Stimulated activated naive CD8-positive, alpha-beta T cell treated with anti-CD3 and anti-CD28 coated beads, Interleukin-15, amount 100 ng/mL, for 72 hours (primary cell): ENCODE data around the gene LCP1.

Experiments
- ATAC-seq: fragments of 150-1000 bp; cut with Tn5 transposase; 2 replicates; pipeline ENCODE4 v1.10.0; 2021; ENCODE audit warnings: mild to moderate bottlenecking, moderate library complexity
- DNase-seq, 2 donors: peaks; one replicate each; pipeline ENCODE4 v3.0.0; 2021 to 2022
- H3K27ac Mint-ChIP-seq, 2 donors: one replicate each; pipeline ENCODE4 v1.8.0; 2022; ENCODE audit warnings: mild to moderate bottlenecking in 2 of 2, mixed read lengths in 2 of 2, moderate library complexity in 2 of 2
- H3K27me3 Mint-ChIP-seq: one replicate; pipeline ENCODE4 v1.8.0; 2022; ENCODE audit warnings: mixed read lengths
- H3K4me1 Mint-ChIP-seq: one replicate; pipeline ENCODE4 v1.8.0; 2022; ENCODE audit warnings: mild to moderate bottlenecking, mixed read lengths
- H3K4me3 Mint-ChIP-seq, 2 donors: one replicate each; pipeline ENCODE4 v1.8.0; 2022; ENCODE audit warnings: mild to moderate bottlenecking in 2 of 2, mixed read lengths in 2 of 2, moderate library complexity in 1 of 2
- H3K9me3 Mint-ChIP-seq, 2 donors: one replicate each; pipeline ENCODE4 v1.8.0; 2022; ENCODE audit warnings: mixed read lengths in 2 of 2

LCP1 gene

GRCh38 chr13:46131705-46132104, 50.3 kb downstream of the LCP1 start:
- DNase-seq (no peak), ATAC-seq (no peak)
- H3K4me1 Mint-ChIP-seq = peaks cover 33% of the 10 kb centered on the region
- H3K4me3 Mint-ChIP-seq = no peak overlapping the region
- H3K27ac Mint-ChIP-seq = peak overlapping the region in 1 of 2 donors; percentile 5
- H3K9me3 Mint-ChIP-seq = no peaks in the 10 kb centered on the region
- no peaks in the 10 kb centered on the region for H3K27me3 Mint-ChIP-seq

GRCh38 chr13:46129955-46130618, 51.9 kb downstream of the LCP1 start:
- Mint-ChIP-seq H3K27me3 (no peaks in the 10 kb centered on the region), H3K9me3 (no peaks in the 10 kb centered on the region), H3K4me1 (peaks cover 38% of the 10 kb centered on the region), H3K27ac (peak overlapping the region in 1 of 2 donors; percentile 14), H3K4me3 (no peak overlapping the region)
- no peak for DNase-seq
- ATAC-seq = no peak

- Mint-ChIP-seq H3K27me3 (no peaks in the 10 kb centered on the region), H3K9me3 (no peaks in the 10 kb centered on the region), H3K4me3 (no peak overlapping the region), H3K27ac (no peak overlapping the region), H3K4me1 (peaks cover 48% of the 10 kb centered on the region)
- DNase-seq = no peak
- ATAC-seq = no peak
Observed at GRCh38 chr13:46129124-46129523, 52.9 kb downstream of the LCP1 start.

GRCh38 chr13:46127358-46128023, 54.5 kb downstream of the LCP1 start:
- Mint-ChIP-seq H3K27me3 (no peaks in the 10 kb centered on the region), H3K27ac (peak overlapping the region in 1 of 2 donors; percentile 43), H3K4me1 (peaks cover 44% of the 10 kb centered on the region)

GRCh38 chr13:46126552-46127357, 55.2 kb downstream of the LCP1 start:
- Mint-ChIP-seq H3K27ac (peak overlapping the region in 1 of 2 donors; percentile 49), H3K9me3 (no peaks in the 10 kb centered on the region), H3K4me3 (no peak overlapping the region), H3K27me3 (no peaks in the 10 kb centered on the region), H3K4me1 (peaks cover 46% of the 10 kb centered on the region)
- ATAC-seq (peak; percentile 84), DNase-seq (peak; percentile 64 to 66)

More at GRCh38 chr13:46127358-46128023, 54.5 kb downstream of the LCP1 start:
- no peak for DNase-seq
- H3K9me3 Mint-ChIP-seq = no peaks in the 10 kb centered on the region
- no peak for ATAC-seq
- no peak overlapping the region for H3K4me3 Mint-ChIP-seq

GRCh38 chr13:46126056-46126455, 55.9 kb downstream of the LCP1 start:
- no peaks in the 10 kb centered on the region for H3K27me3 Mint-ChIP-seq
- ATAC-seq = no peak
- peaks cover 49% of the 10 kb centered on the region for H3K4me1 Mint-ChIP-seq
- no peaks in the 10 kb centered on the region for H3K9me3 Mint-ChIP-seq
- DNase-seq = no peak
- H3K27ac Mint-ChIP-seq = peak overlapping the region in 1 of 2 donors; percentile 14
- H3K4me3 Mint-ChIP-seq = no peak overlapping the region

- Mint-ChIP-seq H3K27ac (peak overlapping the region; percentile 36), H3K9me3 (no peaks in the 10 kb centered on the region), H3K4me3 (peak overlapping the region in 1 of 2 donors; percentile 32), H3K27me3 (no peaks in the 10 kb centered on the region), H3K4me1 (peaks cover 49% of the 10 kb centered on the region)
- ATAC-seq (no peak), DNase-seq (no peak)
Observed at GRCh38 chr13:46124967-46125933, 56.7 kb downstream of the LCP1 start.

- Mint-ChIP-seq H3K4me3 (no peak overlapping the region), H3K4me1 (peaks cover 53% of the 10 kb centered on the region), H3K27ac (peak overlapping the region in 1 of 2 donors; percentile 31), H3K9me3 (no peaks in the 10 kb centered on the region), H3K27me3 (no peaks in the 10 kb centered on the region)
- ATAC-seq = peak; percentile 29
- peak in 1 of 2 donors; percentile 33 for DNase-seq
Observed at GRCh38 chr13:46124531-46124966, 57.4 kb downstream of the LCP1 start.

- H3K27ac Mint-ChIP-seq = peak overlapping the region in 1 of 2 donors; percentile 45
- no peak for DNase-seq
Observed at GRCh38 chr13:46122304-46122703, 59.7 kb downstream of the LCP1 start.

GRCh38 chr13:46121597-46122163, 60.3 kb downstream of the LCP1 start:
- H3K4me3 Mint-ChIP-seq = no peak overlapping the region
- H3K4me1 Mint-ChIP-seq = peaks cover 44% of the 10 kb centered on the region
- H3K9me3 Mint-ChIP-seq = no peaks in the 10 kb centered on the region
- DNase-seq (no peak), ATAC-seq (no peak)
- peak overlapping the region in 1 of 2 donors; percentile 2 for H3K27ac Mint-ChIP-seq
- no peaks in the 10 kb centered on the region for H3K27me3 Mint-ChIP-seq

More at GRCh38 chr13:46122304-46122703, 59.7 kb downstream of the LCP1 start:
- Mint-ChIP-seq H3K4me1 (peaks cover 50% of the 10 kb centered on the region), H3K9me3 (no peaks in the 10 kb centered on the region), H3K4me3 (no peak overlapping the region), H3K27me3 (no peaks in the 10 kb centered on the region)
- ATAC-seq = no peak

- H3K4me3 Mint-ChIP-seq = no peak overlapping the region
- no peaks in the 10 kb centered on the region for H3K27me3 Mint-ChIP-seq
- no peak overlapping the region for H3K27ac Mint-ChIP-seq
- no peak for DNase-seq
- H3K4me1 Mint-ChIP-seq = peaks cover 37% of the 10 kb centered on the region
- no peaks in the 10 kb centered on the region for H3K9me3 Mint-ChIP-seq
- ATAC-seq = no peak
Observed at GRCh38 chr13:46121033-46121432, 60.9 kb downstream of the LCP1 start.

GRCh38 chr13:46119883-46120614, 61.9 kb downstream of the LCP1 start:
- Mint-ChIP-seq H3K27ac (no peak overlapping the region), H3K4me3 (no peak overlapping the region), H3K27me3 (no peaks in the 10 kb centered on the region), H3K9me3 (no peaks in the 10 kb centered on the region), H3K4me1 (peaks cover 27% of the 10 kb centered on the region)
- no peak for ATAC-seq
- no peak for DNase-seq

- peaks cover 11% of the 10 kb centered on the region for H3K27me3 Mint-ChIP-seq
Observed at GRCh38 chr13:46116653-46117502, 65.1 kb downstream of the LCP1 start.

More at GRCh38 chr13:46116653-46117502, 65.1 kb downstream of the LCP1 start:
- no peak for ATAC-seq
- Mint-ChIP-seq H3K27ac (no peak overlapping the region), H3K4me3 (no peak overlapping the region), H3K4me1 (peaks cover 10% of the 10 kb centered on the region), H3K9me3 (no peaks in the 10 kb centered on the region)
- no peak for DNase-seq
